Breast epithelium (tissue), 3 donors: Measurements from ENCODE around the gene SHROOM2.

Source experiments
- CTCF ChIP-seq, 3 donors: fragments of 450-650 bp; IDR thresholded peaks; one replicate each; pipeline ENCODE4 v1.5.1; 2016 to 2017; ENCODE audit warnings: antibody characterized with exemption in 3 of 3, mild to moderate bottlenecking in 3 of 3, moderate library complexity in 3 of 3
- POLR2A ChIP-seq: fragments of 450-650 bp; IDR thresholded peaks from one replicate; pipeline ENCODE4 v1.6.1; 2016; ENCODE audit warnings: antibody characterized with exemption, mild to moderate bottlenecking, moderate library complexity

DNA sequence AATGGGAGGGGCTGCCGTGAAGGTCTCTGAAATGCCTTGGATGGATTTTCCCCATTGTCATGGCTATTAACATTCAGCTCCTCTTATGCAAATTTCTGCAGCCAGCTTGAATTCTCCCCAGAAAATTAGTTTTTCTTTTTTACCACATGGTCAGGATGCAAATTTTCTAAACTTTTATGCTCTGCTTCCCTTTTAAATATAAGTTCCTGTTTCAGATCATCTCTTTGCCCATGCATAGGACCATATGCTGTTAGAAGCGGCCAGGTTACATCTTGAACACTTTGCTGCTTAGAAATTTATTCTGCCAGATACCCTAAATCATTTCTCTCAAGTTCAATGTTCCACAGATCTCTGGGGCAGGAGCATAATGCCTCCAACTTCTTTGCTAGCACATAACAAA, 167.2 kb downstream of the SHROOM2 start:
- no peak for TF ChIP-seq CTCF (IDR thresholded peaks at IDR 0.05)
- TF ChIP-seq POLR2A, result no peak
